ENCODE measurements around the gene GRIN2B. TPM values are rescaled to one million over a fixed set of nuclear protein-coding genes. Genes with fewer than 3 reads are reported as not detected.

The GRIN2B gene
- total and polyA plus RNA-seq, 2 donors (not counting 3 experiments of a cell fraction or from before 2014, with no cell fraction given), result not detected

- DNase-seq (ENCODE audit: low read depth, low spot score) (no peak), FAIRE-seq (no peak)
- Histone ChIP-seq H3K9ac (replicated peaks; ENCODE audit: extremely low read depth, insufficient read depth, low read length) (no peak overlapping the region), H3K4me2 (ENCODE audit: insufficient read depth, low read length) (no peak overlapping the region), H3K9me1 (replicated peaks; ENCODE audit: control insufficient read depth, extremely low read depth, insufficient read depth, low read length) (no peaks in the 10 kb centered on the region), H3K79me2 (ENCODE audit: control insufficient read depth, insufficient read depth, low read length) (no peaks in the 10 kb centered on the region), H3K27ac (ENCODE audit: insufficient read depth, low read depth, low read length) (no peak overlapping the region), H2AFZ (ENCODE audit: low read depth, low read length) (no peak overlapping the region), H3K4me3 (replicated peaks in 1 of 3; ENCODE audit: insufficient read depth in 1 of 3, low read depth in 1 of 3, low read length in 3 of 3) (no peak overlapping the region), H3K27me3 (ENCODE audit: control insufficient read depth in 2 of 2, insufficient read depth in 2 of 2, low read length in 2 of 2) (no peaks in the 10 kb centered on the region), H3K36me3 (ENCODE audit: control insufficient read depth in 2 of 2, extremely low read depth in 1 of 2, insufficient read depth in 2 of 2, low read length in 2 of 2) (no peaks in the 10 kb centered on the region), H3K4me1 (ENCODE audit: control insufficient read depth, extremely low read depth, insufficient read depth, low read length) (no peaks in the 10 kb centered on the region), H3K9me3 (replicated peaks; ENCODE audit: control insufficient read depth, insufficient read depth, low read length) (no peaks in the 10 kb centered on the region), H4K20me1 (replicated peaks; ENCODE audit: control insufficient read depth, extremely low read depth, insufficient read depth, low read length) (no peaks in the 10 kb centered on the region)
- dilution Hi-C loops (cut with MboI; ENCODE audit: extremely low pct_ligation_motif_present, low sequenced_read_pairs) (no loop called here), intact Hi-C loops (cut with micrococcal nuclease) (no loop called here)
- BruUV-seq (replicated peaks), result no TSS peak
- no peak for TF ChIP-seq CTCF (IDR thresholded peaks at IDR 0.05; ENCODE audit: extremely low read depth in 1 of 2, insufficient read depth in 1 of 2, low read depth in 1 of 2, low read length in 2 of 2)
- no peak for TF ChIP-seq FOS (IDR thresholded peaks at IDR 0.05; ENCODE audit: borderline replicate concordance, insufficient read depth, low read length)
- no peak for TF ChIP-seq GATA2 (IDR thresholded peaks at IDR 0.05; ENCODE audit: insufficient read depth, insufficient read length, low read depth, low read length)
- TF ChIP-seq POLR2AphosphoS5 (IDR thresholded peaks at IDR 0.05; ENCODE audit: insufficient read depth, low read depth, low read length), result no peak
- TF ChIP-seq MYC (IDR thresholded peaks at IDR 0.05; ENCODE audit: low read depth, low read length), result no peak
- TF ChIP-seq EZH2 (IDR thresholded peaks at IDR 0.05; ENCODE audit: borderline replicate concordance, low read depth, low read length, severe bottlenecking), result no peak
- TF ChIP-seq POLR2A (IDR thresholded peaks at IDR 0.05; ENCODE audit: low read depth, low read length), result no peak
- TF ChIP-seq JUN (IDR thresholded peaks at IDR 0.05; ENCODE audit: borderline replicate concordance, insufficient read depth, insufficient read length, low read depth), result no peak
- TF ChIP-seq MAX (IDR thresholded peaks at IDR 0.05; ENCODE audit: insufficient read depth, insufficient read length), result no peak
- ChIA-PET CTCF (no interaction called here), POLR2A (no interaction called here)
Observed at GRCh38 chr12:13956060-13956590, 25.3 kb downstream of the GRIN2B start.
